Gastrocnemius medialis (tissue), 4 donors: ENCODE measurements around the gene IL17D. TPM values are rescaled to one million over a fixed set of nuclear protein-coding genes. Genes with fewer than 3 reads are reported as not detected.

Experiments
- ATAC-seq, 2 donors: fragments of 150-250 bp; one replicate each; pipeline ENCODE4 v1.9.1; 2016
- DNase-seq, 2 donors: peaks; one replicate each; pipeline ENCODE4 v3.0.0-alpha.2; 2019
- H3K27ac ChIP-seq, 4 donors: fragments of 200-600 bp; sonication (generic); 1 replicate in 1 of 4; 2 replicates in 3 of 4; pipeline ENCODE4 v1.5.1; 2016 to 2018; ENCODE audit warnings: mild to moderate bottlenecking in 2 of 4, moderate library complexity in 1 of 4
- H3K27me3 ChIP-seq, 3 donors: fragments of 200-600 bp; sonication (generic) in 2 of 3; 1 replicate in 1 of 3; 2 replicates in 2 of 3; pipeline versions ENCODE4 v1.5.1 to v1.6.0; 2016 to 2019; ENCODE audit warnings: mild to moderate bottlenecking in 1 of 3, moderate library complexity in 1 of 3
- H3K36me3 ChIP-seq, 2 donors: fragments of 200-600 bp; sonication (generic) in 1 of 2; one replicate each; pipeline ENCODE4 v1.5.1; 2017 to 2018
- H3K4me1 ChIP-seq, 2 donors: fragments of 200-600 bp; sonication (generic) in 1 of 2; one replicate each; pipeline ENCODE4 v1.5.1; 2016 to 2017; ENCODE audit warnings: mild to moderate bottlenecking in 2 of 2
- H3K4me3 ChIP-seq, 4 donors: fragments of 200-600 bp; sonication (generic) in 3 of 4; 1 replicate in 1 of 4; 2 replicates in 3 of 4; pipeline ENCODE4 v1.5.1; 2016 to 2019; ENCODE audit warnings: mild to moderate bottlenecking in 2 of 4
- H3K9me3 ChIP-seq, 3 donors: fragments of 200-600 bp; sonication (generic) in 2 of 3; 1 replicate in 1 of 3; 2 replicates in 2 of 3; pipeline ENCODE4 v1.5.1; 2016 to 2019
- POLR2A ChIP-seq, 2 donors: fragments of 450-650 bp; IDR thresholded peaks; one replicate each; pipeline ENCODE4 v1.6.1; 2017; ENCODE audit warnings: antibody characterized with exemption in 2 of 2, mild to moderate bottlenecking in 2 of 2, moderate library complexity in 2 of 2
- in situ Hi-C, 4 donors: fragments of 200-750 bp; cut with MboI; loops; one replicate each; pipeline versions ENCODE4 v1.15.0 to v1.8.0; 2017; ENCODE audit warnings: low sequenced_read_pairs in 4 of 4
- intact Hi-C: fragments of 100-400 bp; cut with DNase I; formaldehyde crosslinking; loops from one replicate; pipeline ENCODE4 v1.15.1; 2023; ENCODE audit warnings: low total_unique reads
- total RNA-seq, 4 donors: library from RNA; depleted of rRNA; stranded (reverse); fragments of >200 nt; gene quantifications; one replicate each; pipeline versions ENCODE4 v1.1.0 to v1.2.3, GENCODE V29; 2016
- TF ChIP-seq, protein P1 (sequence below), 5 experiments: fragments of 450-650 bp in 3 of 5; fragments of 200-600 bp in 2 of 5; sonication (generic) in 2 of 5; IDR thresholded peaks in 4 of 5; conservative IDR thresholded peaks in 1 of 5; 1 replicate in 4 of 5; 2 replicates in 1 of 5; pipeline ENCODE4 v1.5.1; 2016 to 2019; ENCODE audit warnings: antibody characterized with exemption in 5 of 5, mild to moderate bottlenecking in 3 of 5, moderate library complexity in 3 of 5

The IL17D gene
- total RNA-seq, 4 donors from 2014 or later = 2.2 to 14.2 (median 3.0) TPM

DNA sequence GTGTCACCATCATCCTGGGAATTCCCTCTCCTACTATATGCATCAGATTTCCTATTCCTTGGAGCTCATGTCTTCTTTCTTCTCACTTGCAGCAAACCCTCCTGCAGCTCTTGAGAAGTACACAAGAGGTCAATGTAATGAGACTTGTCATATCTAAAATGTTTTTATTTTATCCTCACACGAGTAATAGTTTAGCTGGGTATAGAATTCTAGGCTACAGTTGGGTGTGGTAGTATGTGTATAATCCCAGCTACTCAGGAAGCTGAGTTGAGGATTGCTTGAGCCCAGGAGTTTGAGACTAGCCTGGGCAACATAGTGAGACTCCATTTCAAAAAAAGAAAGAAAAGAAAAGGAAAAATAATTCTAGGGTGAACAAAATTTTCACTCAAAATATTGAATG, 45.9 kb downstream of the IL17D start:
- Histone ChIP-seq H3K27me3 (no peaks in the 10 kb centered on the region), H3K27ac (no peak overlapping the region), H3K9me3 (peaks cover 0 to 5% (median 0%) of the 10 kb centered on the region in 3 donors), H3K36me3 (peaks cover 0 to 12% of the 10 kb centered on the region in 2 donors), H3K4me1 (no peaks in the 10 kb centered on the region), H3K4me3 (no peak overlapping the region)
- DNase-seq (no peak), ATAC-seq (no peak)
- in situ Hi-C loops (no loop called here), intact Hi-C loops (no loop called here)
- TF ChIP-seq, protein P1, sequence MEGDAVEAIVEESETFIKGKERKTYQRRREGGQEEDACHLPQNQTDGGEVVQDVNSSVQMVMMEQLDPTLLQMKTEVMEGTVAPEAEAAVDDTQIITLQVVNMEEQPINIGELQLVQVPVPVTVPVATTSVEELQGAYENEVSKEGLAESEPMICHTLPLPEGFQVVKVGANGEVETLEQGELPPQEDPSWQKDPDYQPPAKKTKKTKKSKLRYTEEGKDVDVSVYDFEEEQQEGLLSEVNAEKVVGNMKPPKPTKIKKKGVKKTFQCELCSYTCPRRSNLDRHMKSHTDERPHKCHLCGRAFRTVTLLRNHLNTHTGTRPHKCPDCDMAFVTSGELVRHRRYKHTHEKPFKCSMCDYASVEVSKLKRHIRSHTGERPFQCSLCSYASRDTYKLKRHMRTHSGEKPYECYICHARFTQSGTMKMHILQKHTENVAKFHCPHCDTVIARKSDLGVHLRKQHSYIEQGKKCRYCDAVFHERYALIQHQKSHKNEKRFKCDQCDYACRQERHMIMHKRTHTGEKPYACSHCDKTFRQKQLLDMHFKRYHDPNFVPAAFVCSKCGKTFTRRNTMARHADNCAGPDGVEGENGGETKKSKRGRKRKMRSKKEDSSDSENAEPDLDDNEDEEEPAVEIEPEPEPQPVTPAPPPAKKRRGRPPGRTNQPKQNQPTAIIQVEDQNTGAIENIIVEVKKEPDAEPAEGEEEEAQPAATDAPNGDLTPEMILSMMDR (IDR thresholded peaks at IDR 0.05 in 4 of 5, conservative IDR thresholded peaks at IDR 0.05 in 1 of 5) = no peak
- no peak for TF ChIP-seq POLR2A (IDR thresholded peaks at IDR 0.05)

DNA sequence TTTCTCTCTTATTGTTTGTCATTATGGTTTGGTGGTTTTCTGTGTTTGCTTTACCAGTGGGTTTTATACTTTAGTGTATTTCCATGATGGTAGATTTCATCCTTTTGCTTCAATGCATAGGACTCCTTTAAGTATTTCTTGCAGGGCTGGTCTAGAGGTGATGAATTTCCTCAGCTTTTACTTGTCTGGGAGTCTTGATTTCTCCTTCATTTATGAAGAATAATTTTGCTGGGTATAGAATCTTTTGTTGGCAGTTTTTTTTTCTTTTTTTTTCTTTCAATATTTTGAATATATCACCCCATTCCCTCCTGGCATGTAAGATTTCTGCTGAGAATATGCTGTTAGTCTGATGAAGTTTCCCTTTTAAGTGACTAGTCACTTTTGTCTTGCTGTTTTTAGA, 50.5 kb downstream of the IL17D start:
- ATAC-seq (no peak), DNase-seq (no peak)
- no peak overlapping the region for H3K4me3 ChIP-seq
- peaks cover 0 to 5% of the 10 kb centered on the region in 2 donors for H3K4me1 ChIP-seq
- H3K9me3 ChIP-seq = peaks cover 0 to 5% (median 0%) of the 10 kb centered on the region in 3 donors
- no peaks in the 10 kb centered on the region for H3K27me3 ChIP-seq
- H3K27ac ChIP-seq = no peak overlapping the region
- peaks cover 0 to 12% of the 10 kb centered on the region in 2 donors for H3K36me3 ChIP-seq
- in situ Hi-C loops (no loop called here), intact Hi-C loops (no loop called here)
- no peak for TF ChIP-seq POLR2A (IDR thresholded peaks at IDR 0.05)
- TF ChIP-seq, protein P1 (IDR thresholded peaks at IDR 0.05 in 4 of 5, conservative IDR thresholded peaks at IDR 0.05 in 1 of 5) = no peak

DNA sequence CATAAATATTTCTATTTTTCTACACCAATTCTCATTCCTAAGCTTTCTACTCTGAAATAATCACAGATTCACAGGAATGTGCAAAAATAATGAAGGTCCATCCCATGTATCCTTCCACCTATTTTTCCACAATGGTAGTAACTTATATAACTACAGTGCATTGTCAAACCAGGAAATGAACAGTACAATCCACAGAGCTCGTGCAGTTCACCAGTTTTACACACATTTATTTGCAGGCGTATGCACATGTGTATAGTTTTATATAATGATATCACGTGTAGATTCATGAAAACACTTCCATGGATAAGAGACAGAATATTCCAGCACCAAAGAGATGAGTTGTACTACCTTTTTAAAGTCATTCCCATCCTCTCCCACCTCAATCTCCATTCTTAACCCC, 57.4 kb downstream of the IL17D start:
- DNase-seq (no peak), ATAC-seq (no peak)
- TF ChIP-seq, protein P1 (IDR thresholded peaks at IDR 0.05 in 4 of 5, conservative IDR thresholded peaks at IDR 0.05 in 1 of 5) = no peak
- no peak for TF ChIP-seq POLR2A (IDR thresholded peaks at IDR 0.05)
- Histone ChIP-seq H3K9me3 (no peaks in the 10 kb centered on the region), H3K27ac (no peak overlapping the region), H3K36me3 (no peaks in the 10 kb centered on the region), H3K4me1 (no peaks in the 10 kb centered on the region), H3K27me3 (no peaks in the 10 kb centered on the region), H3K4me3 (no peak overlapping the region)
- in situ Hi-C loops = no loop called here
- intact Hi-C loops = no loop called here

DNA sequence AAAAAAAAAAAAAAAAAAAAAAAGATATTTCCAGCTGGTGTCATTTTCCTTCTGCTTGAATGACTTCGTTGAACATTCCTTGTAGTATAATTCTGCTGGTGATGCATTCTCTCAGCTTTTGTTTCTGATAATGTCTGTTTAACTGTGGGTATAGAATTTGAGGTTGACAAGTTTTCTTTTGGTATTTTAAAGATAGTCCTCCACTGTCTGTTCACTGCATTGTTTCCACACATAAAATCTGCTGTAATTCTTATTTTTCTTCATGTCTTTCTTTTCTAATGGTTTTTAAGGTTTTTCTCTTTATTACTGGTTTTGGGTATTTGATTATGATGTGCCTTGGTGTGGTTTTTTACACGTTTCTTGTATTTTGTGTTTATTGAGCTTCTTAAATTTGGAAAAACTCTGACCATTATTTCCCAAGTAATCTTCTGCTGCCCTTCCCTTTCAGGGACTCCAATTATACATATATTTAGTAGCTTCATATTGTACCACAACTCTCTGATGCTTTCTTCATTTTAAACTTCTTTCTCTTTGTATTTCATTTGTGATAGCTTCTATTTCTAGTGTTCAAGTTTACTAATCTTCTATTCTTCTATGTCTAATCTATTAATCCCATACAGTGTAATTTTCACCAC, 63.9 kb downstream of the IL17D start:
- no peaks in the 10 kb centered on the region for H3K27me3 ChIP-seq
- no peak for ATAC-seq
- no peak overlapping the region for H3K27ac ChIP-seq
- DNase-seq = no peak
- TF ChIP-seq POLR2A (IDR thresholded peaks at IDR 0.05) = no peak
- TF ChIP-seq, protein P1 (IDR thresholded peaks at IDR 0.05 in 4 of 5, conservative IDR thresholded peaks at IDR 0.05 in 1 of 5) = no peak
- intact Hi-C loops (no loop called here), in situ Hi-C loops (no loop called here)
- no peak overlapping the region for H3K4me3 ChIP-seq
- peaks cover 0 to 18% of the 10 kb centered on the region in 2 donors for H3K36me3 ChIP-seq
- peaks cover 4 to 6% of the 10 kb centered on the region in 2 donors for H3K4me1 ChIP-seq
- no peaks in the 10 kb centered on the region for H3K9me3 ChIP-seq

DNA sequence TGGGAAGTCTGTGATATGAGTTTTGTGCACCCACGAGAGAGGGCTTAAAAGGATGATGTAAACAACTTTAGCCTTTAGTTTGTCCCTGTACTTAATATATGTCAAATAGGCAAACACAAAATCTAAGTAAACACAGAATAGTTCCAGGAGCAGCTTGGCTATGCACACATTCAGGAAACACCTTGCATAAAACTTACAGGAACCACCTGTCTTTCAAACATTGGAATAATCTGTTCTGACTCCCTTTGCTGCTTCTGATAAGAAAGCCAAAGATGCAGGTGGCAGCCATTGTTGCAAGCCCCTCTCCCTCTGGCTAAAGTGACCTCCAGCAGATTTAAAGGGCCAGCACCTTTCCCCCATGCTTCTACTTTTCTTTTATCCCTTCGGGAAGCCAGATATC, 65.6 kb downstream of the IL17D start:
- ATAC-seq = no peak

More for the DNA sequence above, 65.6 kb downstream of the IL17D start:
- TF ChIP-seq, protein P1 (IDR thresholded peaks at IDR 0.05 in 4 of 5, conservative IDR thresholded peaks at IDR 0.05 in 1 of 5) = no peak
- TF ChIP-seq POLR2A (IDR thresholded peaks at IDR 0.05) = no peak
- no peaks in the 10 kb centered on the region for H3K27me3 ChIP-seq
- DNase-seq = no peak
- no peak overlapping the region for H3K27ac ChIP-seq
- H3K4me1 ChIP-seq = peaks cover 10 to 11% of the 10 kb centered on the region in 2 donors
- no peaks in the 10 kb centered on the region for H3K9me3 ChIP-seq
- no peak overlapping the region for H3K4me3 ChIP-seq
- in situ Hi-C loops (no loop called here), intact Hi-C loops (no loop called here)
- H3K36me3 ChIP-seq = peaks cover 0 to 18% of the 10 kb centered on the region in 2 donors
